DOHH2 (cell line): ENCODE results near the gene TLCD2.

Experiments
- H3F3A ChIP-seq: fragments of 200-600 bp; sonication (generic), shearing (Covaris generic); 2 replicates; pipeline ENCODE4 v1.6.0; 2016; ENCODE audit warnings: antibody characterized with exemption, mild to moderate bottlenecking; ENCODE audit not compliant: control insufficient read depth, insufficient read depth
- H3K27ac ChIP-seq: fragments of 200-600 bp; sonication (generic); 2 replicates; pipeline ENCODE4 v1.5.1; 2014; ENCODE audit warnings: low read depth, mild to moderate bottlenecking, low read length, moderate library complexity
- H3K27me3 ChIP-seq: fragments of 200-600 bp; sonication (generic); 2 replicates; pipeline ENCODE4 v1.6.1; 2014; ENCODE audit warnings: mild to moderate bottlenecking, low read length, mixed read lengths; ENCODE audit not compliant: control insufficient read depth
- H3K36me3 ChIP-seq: fragments of 200-600 bp; sonication (generic); 2 replicates; pipeline ENCODE4 v1.6.1; 2014; ENCODE audit warnings: mild to moderate bottlenecking, low read length, moderate library complexity, mixed read lengths; ENCODE audit not compliant: control insufficient read depth
- H3K4me1 ChIP-seq: fragments of 200-600 bp; sonication (generic); 2 replicates; pipeline ENCODE4 v1.6.1; 2014; ENCODE audit warnings: mild to moderate bottlenecking, low read length, mixed read lengths; ENCODE audit not compliant: control insufficient read depth
- H3K4me2 ChIP-seq: fragments of 200-600 bp; sonication (generic); 2 replicates; pipeline ENCODE4 v1.6.0; 2014; ENCODE audit warnings: mild to moderate bottlenecking, low read length, moderate library complexity
- H3K4me3 ChIP-seq: fragments of 200-600 bp; sonication (generic); 2 replicates; pipeline ENCODE4 v1.5.1; 2014; ENCODE audit warnings: mild to moderate bottlenecking, low read length, mixed read lengths
- H3K79me2 ChIP-seq: fragments of 200-600 bp; sonication (generic); 2 replicates; pipeline ENCODE4 v1.6.1; 2014; ENCODE audit warnings: mild to moderate bottlenecking, low read length, mixed read lengths; ENCODE audit not compliant: control insufficient read depth
- H3K9me2 ChIP-seq: fragments of 200-600 bp; sonication (generic); replicated peaks from 2 replicates; pipeline ENCODE4 v1.6.1; 2014; ENCODE audit warnings: mild to moderate bottlenecking, low read length, mixed read lengths; ENCODE audit not compliant: control insufficient read depth
- H3K9me3 ChIP-seq: fragments of 200-600 bp; sonication (generic); 2 replicates; pipeline ENCODE4 v1.6.1; 2014; ENCODE audit warnings: antibody characterized with exemption, low read length, mixed read lengths; ENCODE audit not compliant: control insufficient read depth, insufficient read depth
- H4K20me1 ChIP-seq: fragments of 200-600 bp; sonication (generic); 2 replicates; pipeline ENCODE4 v1.6.0; 2014; ENCODE audit warnings: low read depth, mild to moderate bottlenecking, antibody characterized with exemption, low read length, moderate library complexity; ENCODE audit not compliant: control insufficient read depth, insufficient read depth
- CTCF ChIP-seq: fragments of 200-600 bp; sonication (generic); IDR thresholded peaks from one replicate; pipeline ENCODE4 v1.5.1; 2014; ENCODE audit warnings: antibody characterized with exemption, mild to moderate bottlenecking, low read depth, low read length; ENCODE audit not compliant: poor library complexity, severe bottlenecking
- EZH2phosphoT487 ChIP-seq: fragments of 200-600 bp; sonication (generic); IDR thresholded peaks from 2 replicates; pipeline ENCODE4 v1.6.1; 2017; ENCODE audit warnings: borderline replicate concordance, mild to moderate bottlenecking, antibody characterized with exemption, low read length, moderate library complexity, mixed read lengths

TLCD2 gene

GRCh38 chr17:1755827-1756262, 45.7 kb upstream of the TLCD2 start:
- Histone ChIP-seq H3K27me3 (no peaks in the 10 kb centered on the region), H3K27ac (no peak overlapping the region), H3K4me2 (no peak overlapping the region), H3K4me1 (peaks cover 18% of the 10 kb centered on the region), H3K36me3 (no peaks in the 10 kb centered on the region), H3K9me2 (no peaks in the 10 kb centered on the region), H3K9me3 (no peaks in the 10 kb centered on the region), H3K79me2 (no peaks in the 10 kb centered on the region), H4K20me1 (no peaks in the 10 kb centered on the region), H3F3A (0 out of 2 replicates have a peak, but pooled peaks cover 3% of the 10 kb centered on the region), H3K4me3 (no peak overlapping the region)
- TF ChIP-seq CTCF = no peak
- no peak for TF ChIP-seq EZH2phosphoT487

GRCh38 chr17:1755252-1755826, 45.2 kb upstream of the TLCD2 start:
- Histone ChIP-seq H3F3A (0 out of 2 replicates have a peak, but pooled peaks cover 3% of the 10 kb centered on the region), H3K27ac (no peak overlapping the region), H3K36me3 (no peaks in the 10 kb centered on the region), H3K4me2 (no peak overlapping the region), H3K9me3 (no peaks in the 10 kb centered on the region), H3K79me2 (no peaks in the 10 kb centered on the region), H3K9me2 (no peaks in the 10 kb centered on the region), H3K4me3 (no peak overlapping the region), H4K20me1 (no peaks in the 10 kb centered on the region), H3K27me3 (no peaks in the 10 kb centered on the region), H3K4me1 (peaks cover 18% of the 10 kb centered on the region)
- TF ChIP-seq CTCF (no peak), EZH2phosphoT487 (no peak)

- no peak overlapping the region for H3K4me2 ChIP-seq
- peaks cover 18% of the 10 kb centered on the region for H3K4me1 ChIP-seq
- no peaks in the 10 kb centered on the region for H3K9me2 ChIP-seq
- 0 out of 2 replicates have a peak, but pooled peaks cover 3% of the 10 kb centered on the region for H3F3A ChIP-seq
- no peak overlapping the region for H3K4me3 ChIP-seq
- H3K9me3 ChIP-seq = no peaks in the 10 kb centered on the region
- no peak overlapping the region for H3K27ac ChIP-seq
- H3K79me2 ChIP-seq = no peaks in the 10 kb centered on the region
- TF ChIP-seq CTCF (no peak), EZH2phosphoT487 (no peak)
- no peaks in the 10 kb centered on the region for H3K27me3 ChIP-seq
- no peaks in the 10 kb centered on the region for H4K20me1 ChIP-seq
- no peaks in the 10 kb centered on the region for H3K36me3 ChIP-seq
These were observed 44.4 kb upstream of the TLCD2 start for GRCh38 chr17:1754430-1755112.
